NCI-H1417 (cell line): ENCODE results near the gene TRIM46.
A peak's percentile ranks its signal among the peaks of the same experiment; 100 is the strongest.
"Not testable (repeated sequence)": the region's sequence is repeated elsewhere in the genome, so short reads cannot be mapped to it uniquely, and the experiment has no call there.

Experiments
- DNase-seq, 3 experiments: peaks; one replicate each; lab custom pipeline; 2025; lab: John Stamatoyannopoulos, UW

Gene TRIM46

DNA sequence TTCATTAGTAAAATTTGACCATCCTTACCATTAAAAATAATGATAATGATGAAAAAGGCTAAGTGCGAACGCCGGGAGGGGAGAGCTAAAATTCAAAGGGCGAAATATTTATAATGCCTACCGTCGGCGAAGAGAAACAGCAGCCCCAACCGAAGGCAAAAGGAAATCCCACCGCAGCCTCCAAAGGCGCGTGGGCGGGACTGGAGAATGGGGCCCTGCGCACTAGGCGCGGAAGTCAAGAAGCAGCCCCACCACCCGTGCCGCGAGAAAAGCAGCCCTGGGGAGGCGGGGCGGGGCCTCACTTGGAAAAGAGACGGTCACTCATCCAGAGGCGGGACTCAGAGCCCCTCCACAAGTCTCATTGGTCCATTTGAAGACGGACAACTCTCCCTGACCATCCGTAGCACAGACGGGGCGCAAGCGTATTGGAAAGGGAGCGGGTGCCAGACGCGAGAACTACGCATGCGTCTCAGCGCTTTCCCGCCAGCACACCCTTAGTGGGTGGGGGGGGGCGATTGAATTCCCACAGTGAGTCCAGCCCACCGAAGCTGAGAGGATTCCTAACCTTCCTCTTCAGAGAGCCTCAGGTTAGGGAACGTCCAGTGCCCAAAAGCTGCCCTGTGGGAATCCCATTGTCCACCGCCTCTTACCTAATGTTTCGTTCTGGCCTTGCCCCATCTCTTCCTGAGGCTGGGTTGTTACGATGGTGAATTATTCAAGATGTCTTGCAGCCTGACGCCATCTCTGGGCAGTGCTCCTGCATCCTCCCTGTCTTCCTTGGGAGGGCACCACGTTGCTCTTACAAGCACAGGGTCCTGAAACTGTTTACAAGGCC, 53.8 kb downstream of the TRIM46 start:
- peak; percentile 99 to 100 (median 100) for DNase-seq

- no peak for DNase-seq
These were observed 54.4 kb downstream of the TRIM46 start for GRCh38 chr1:155228096-155228427.

DNA sequence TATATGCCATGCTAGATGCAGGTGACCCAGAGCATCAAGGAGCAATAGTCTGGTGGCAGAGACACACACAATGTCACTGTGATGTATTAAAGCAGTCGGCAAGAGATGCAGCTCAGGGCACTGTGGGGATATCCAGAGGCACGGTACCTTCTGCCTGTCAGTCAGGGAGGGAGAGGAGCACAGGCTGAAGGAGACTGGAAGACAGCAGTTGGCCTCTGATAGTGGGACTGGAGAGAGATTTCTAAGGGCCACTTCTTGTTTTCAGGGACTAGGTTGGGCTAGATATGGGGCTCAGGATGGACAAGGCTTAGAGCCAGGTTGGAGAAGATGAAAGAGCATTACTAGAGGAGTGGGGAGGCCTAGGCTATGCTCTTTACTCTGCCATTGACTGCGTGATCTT, 57.7 kb downstream of the TRIM46 start:
- not testable (repeated sequence) for DNase-seq

DNA sequence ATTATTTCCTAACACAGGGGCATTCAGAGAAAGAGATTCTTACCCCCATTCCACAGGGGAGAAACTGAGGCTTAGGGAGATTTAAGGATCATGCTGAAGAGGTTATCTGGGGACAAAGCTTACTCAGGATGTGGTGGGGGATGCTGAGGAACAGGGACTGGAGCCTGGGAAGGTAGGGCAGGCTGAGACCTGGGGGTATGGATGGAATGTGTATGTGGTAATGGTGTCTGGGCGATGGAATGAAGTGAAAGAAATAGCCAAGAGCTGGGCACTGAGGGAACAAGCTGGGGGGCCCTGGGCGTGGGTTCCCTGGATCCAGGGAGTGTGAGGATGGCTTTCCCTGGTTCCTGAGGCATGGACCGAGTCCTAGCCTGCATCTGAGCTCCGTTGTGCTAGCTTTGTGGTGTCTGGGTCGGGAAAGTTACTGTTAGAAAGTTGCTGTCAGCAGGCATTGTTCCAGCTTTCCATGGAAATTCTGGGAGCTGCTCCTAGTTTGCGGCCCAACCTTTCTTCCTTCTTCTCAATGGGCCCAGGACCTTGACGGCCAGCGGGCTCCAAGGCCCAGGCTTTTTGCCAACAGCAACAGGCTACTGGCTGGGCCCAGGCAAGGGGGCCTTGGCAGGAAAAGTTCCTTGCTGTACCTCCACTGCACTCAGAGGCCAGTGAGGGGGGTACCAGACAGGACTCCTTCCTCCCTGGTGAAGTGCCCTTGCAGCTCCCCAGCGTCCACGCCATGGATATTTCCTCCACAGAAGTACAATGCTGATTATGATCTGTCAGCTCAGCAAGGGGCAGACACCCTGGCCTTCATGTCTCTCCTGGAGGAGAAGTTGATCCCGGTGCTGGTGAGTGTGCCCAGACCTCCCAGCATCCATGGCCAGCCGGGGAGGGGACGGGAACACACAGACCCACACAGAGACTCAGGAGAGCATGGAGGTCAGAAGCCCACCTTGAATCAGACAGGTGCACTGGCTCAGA, 58.6 kb downstream of the TRIM46 start:
- not testable (repeated sequence) for DNase-seq

DNA sequence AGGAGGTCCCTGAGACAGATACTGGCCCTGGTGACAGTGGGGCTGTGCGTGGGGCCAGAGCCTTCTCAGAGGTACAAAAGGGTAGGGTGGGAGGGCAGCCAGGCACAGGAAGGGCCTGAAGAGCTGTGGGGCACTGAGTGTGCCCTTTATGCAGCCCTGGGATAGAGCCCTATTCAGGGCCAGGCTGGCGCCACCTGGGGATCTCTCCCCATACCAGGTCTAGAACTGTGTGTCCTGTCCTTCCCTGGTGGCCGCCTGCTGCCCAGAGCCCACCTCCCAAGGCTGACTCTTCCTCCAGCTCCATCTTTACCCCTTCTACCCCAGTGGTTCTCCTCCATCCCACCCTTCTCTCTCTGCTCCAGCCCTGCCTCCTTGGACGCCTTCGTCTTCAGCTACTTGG, 59.9 kb downstream of the TRIM46 start:
- not testable (repeated sequence) for DNase-seq
